Measurements from ENCODE around the gene ITIH2. TPM values are rescaled to one million over a fixed set of nuclear protein-coding genes. Genes with fewer than 3 reads are reported as not detected.
"Not testable (repeated sequence)": the region's sequence is repeated elsewhere in the genome, so short reads cannot be mapped to it uniquely, and the experiment has no call there.

ITIH2 gene
- total RNA-seq, 2 experiments from 2014 or later: not detected

GRCh38 chr10:7776777-7777176 is 73.7 kb downstream of the ITIH2 start:
- POLR2A ChIA-PET: interaction anchor here (0.5 to 1.0 kb wide), 5 partner anchors 19 to 898 kb away, joined by 3 read pairs; no protein-coding TSS in a partner anchor
- Histone ChIP-seq H2AFZ (ENCODE audit: low read length) (no peak overlapping the region), H3K4me2 (ENCODE audit: low read length) (no peak overlapping the region), H3K9me3 (ENCODE audit: low read length) (no peaks in the 10 kb centered on the region), H3K4me1 (ENCODE audit: insufficient read depth, low read length, poor library complexity, severe bottlenecking) (peaks cover 4% of the 10 kb centered on the region), H3K9me2 (ENCODE audit: insufficient read depth, low read length) (no peaks in the 10 kb centered on the region), H3K27ac (ENCODE audit: low read depth, low read length, poor library complexity, severe bottlenecking) (no peak overlapping the region), H4K20me1 (ENCODE audit: insufficient read depth, low read length) (no peaks in the 10 kb centered on the region), H3K36me3 (ENCODE audit: insufficient read depth, low read length) (peaks cover 88% of the 10 kb centered on the region), H3K4me3 (ENCODE audit: low read depth, low read length, poor library complexity, severe bottlenecking) (no peak overlapping the region), H3K79me2 (ENCODE audit: insufficient read depth, low read depth, low read length) (no peaks in the 10 kb centered on the region)
- DNase-seq (ENCODE audit: low spot score): no peak
- TF ChIP-seq, protein P1, sequence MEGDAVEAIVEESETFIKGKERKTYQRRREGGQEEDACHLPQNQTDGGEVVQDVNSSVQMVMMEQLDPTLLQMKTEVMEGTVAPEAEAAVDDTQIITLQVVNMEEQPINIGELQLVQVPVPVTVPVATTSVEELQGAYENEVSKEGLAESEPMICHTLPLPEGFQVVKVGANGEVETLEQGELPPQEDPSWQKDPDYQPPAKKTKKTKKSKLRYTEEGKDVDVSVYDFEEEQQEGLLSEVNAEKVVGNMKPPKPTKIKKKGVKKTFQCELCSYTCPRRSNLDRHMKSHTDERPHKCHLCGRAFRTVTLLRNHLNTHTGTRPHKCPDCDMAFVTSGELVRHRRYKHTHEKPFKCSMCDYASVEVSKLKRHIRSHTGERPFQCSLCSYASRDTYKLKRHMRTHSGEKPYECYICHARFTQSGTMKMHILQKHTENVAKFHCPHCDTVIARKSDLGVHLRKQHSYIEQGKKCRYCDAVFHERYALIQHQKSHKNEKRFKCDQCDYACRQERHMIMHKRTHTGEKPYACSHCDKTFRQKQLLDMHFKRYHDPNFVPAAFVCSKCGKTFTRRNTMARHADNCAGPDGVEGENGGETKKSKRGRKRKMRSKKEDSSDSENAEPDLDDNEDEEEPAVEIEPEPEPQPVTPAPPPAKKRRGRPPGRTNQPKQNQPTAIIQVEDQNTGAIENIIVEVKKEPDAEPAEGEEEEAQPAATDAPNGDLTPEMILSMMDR (conservative IDR thresholded peaks at IDR 0.05; ENCODE audit: low read length): no peak
- no peak for TF ChIP-seq EZH2phosphoT487 (IDR thresholded peaks at IDR 0.05; ENCODE audit: borderline replicate concordance, low read depth, low read length)
- CTCF ChIA-PET (ENCODE audit: unreplicated experiment): no interaction called here
- no TSS peak for BruUV-seq (replicated peaks)
- intact Hi-C loops (cut with micrococcal nuclease; ENCODE audit: unreplicated experiment): no loop called here

DNA sequence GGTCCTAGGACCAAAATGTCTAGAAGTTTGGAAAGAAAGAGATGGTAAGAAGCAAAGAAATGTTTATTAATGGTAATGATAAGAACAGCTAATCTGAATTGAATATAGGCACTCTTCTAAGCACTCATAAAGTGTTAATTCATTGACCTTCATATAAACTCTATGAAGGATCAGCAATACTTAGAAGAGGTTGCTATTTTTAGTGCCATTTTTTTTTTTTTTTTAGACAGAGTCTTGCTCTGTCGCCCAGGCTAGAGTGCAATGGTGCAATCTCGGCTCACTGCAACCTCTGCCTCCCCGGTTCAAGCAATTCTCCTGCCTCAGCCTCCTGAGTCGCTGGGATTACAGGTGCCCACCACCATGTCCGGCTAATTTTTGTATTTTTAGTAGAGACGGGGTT is 79.1 kb downstream of the ITIH2 start:
- H3K9me2 ChIP-seq (ENCODE audit: insufficient read depth, low read length); BruUV-seq (replicated peaks); H3K27ac ChIP-seq (ENCODE audit: low read depth, low read length, poor library complexity, severe bottlenecking); H3K4me3 ChIP-seq (ENCODE audit: low read depth, low read length, poor library complexity, severe bottlenecking); intact Hi-C loops (cut with micrococcal nuclease; ENCODE audit: unreplicated experiment); CTCF ChIA-PET (ENCODE audit: unreplicated experiment); DNase-seq (ENCODE audit: low spot score); H2AFZ ChIP-seq (ENCODE audit: low read length); H3K4me1 ChIP-seq (ENCODE audit: insufficient read depth, low read length, poor library complexity, severe bottlenecking); H4K20me1 ChIP-seq (ENCODE audit: insufficient read depth, low read length); H3K4me2 ChIP-seq (ENCODE audit: low read length); H3K9me3 ChIP-seq (ENCODE audit: low read length); POLR2A ChIA-PET: not testable (repeated sequence)
- H3K36me3 ChIP-seq (ENCODE audit: insufficient read depth, low read length): peaks cover 68% of the 10 kb centered on the region
- peaks cover 51% of the 10 kb centered on the region for H3K79me2 ChIP-seq (ENCODE audit: insufficient read depth, low read depth, low read length)

DNA sequence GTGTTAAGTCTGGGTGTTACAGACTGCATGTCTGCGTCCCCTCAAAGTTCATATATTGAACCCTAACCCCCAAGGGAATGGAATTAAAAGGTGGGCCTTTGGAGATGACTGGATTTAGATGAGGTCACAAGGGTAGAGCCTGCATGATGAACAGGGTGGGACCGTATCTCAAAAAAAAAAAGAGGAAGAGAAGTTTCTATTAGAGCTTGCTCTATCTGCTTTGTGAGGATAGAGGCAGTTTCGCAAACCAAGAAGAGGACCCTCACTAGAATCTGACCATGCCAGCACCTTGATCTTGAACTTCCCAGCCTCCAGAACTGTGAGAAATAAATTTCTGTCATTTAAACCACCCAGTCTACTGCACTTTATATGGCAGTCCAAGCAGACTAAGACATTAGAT is 83.3 kb downstream of the ITIH2 start:
- H3K9me2 ChIP-seq (ENCODE audit: insufficient read depth, low read length): no peaks in the 10 kb centered on the region
- peak overlapping the region; percentile 77 for H3K4me2 ChIP-seq (ENCODE audit: low read length)
- H3K36me3 ChIP-seq (ENCODE audit: insufficient read depth, low read length): peaks cover 41% of the 10 kb centered on the region
- no peaks in the 10 kb centered on the region for H3K9me3 ChIP-seq (ENCODE audit: low read length)
- intact Hi-C loops (cut with micrococcal nuclease; ENCODE audit: unreplicated experiment): no loop called here
- TF ChIP-seq, protein P1 (conservative IDR thresholded peaks at IDR 0.05; ENCODE audit: low read length): no peak
- TF ChIP-seq EZH2phosphoT487 (IDR thresholded peaks at IDR 0.05; ENCODE audit: borderline replicate concordance, low read depth, low read length): no peak
- BruUV-seq (replicated peaks): no TSS peak
- peak overlapping the region; percentile 79 for H3K4me3 ChIP-seq (ENCODE audit: low read depth, low read length, poor library complexity, severe bottlenecking)
- CTCF ChIA-PET (ENCODE audit: unreplicated experiment): interaction anchor here (2.5 kb wide), 1 partner anchor 32 kb away, joined by 11 read pairs; the partner anchor contains the start of gene TAF3
- no peak overlapping the region for H2AFZ ChIP-seq (ENCODE audit: low read length)
- H4K20me1 ChIP-seq (ENCODE audit: insufficient read depth, low read length): peaks cover 27% of the 10 kb centered on the region; the same call in 1 of the 2 replicates
- POLR2A ChIA-PET: no interaction called here
- peaks cover 20% of the 10 kb centered on the region for H3K4me1 ChIP-seq (ENCODE audit: insufficient read depth, low read length, poor library complexity, severe bottlenecking)
- H3K27ac ChIP-seq (ENCODE audit: low read depth, low read length, poor library complexity, severe bottlenecking): no peak overlapping the region
- no peak for DNase-seq (ENCODE audit: low spot score)
- peaks cover 91% of the 10 kb centered on the region for H3K79me2 ChIP-seq (ENCODE audit: insufficient read depth, low read depth, low read length)

Data from OCI-LY7 (cell line).